Upper lobe of left lung (tissue), 6 donors: Measurements from ENCODE around the gene RNPEPL1. TPM values are rescaled to one million over a fixed set of nuclear protein-coding genes. Genes with fewer than 3 reads are reported as not detected.

Experiments used
- ATAC-seq, 2 donors: fragments of 200-7000 bp; cut with Tn5 transposase; one replicate each; pipeline ENCODE4 v1.9.1; 2022; ENCODE audit warnings: mild to moderate bottlenecking in 2 of 2, moderate library complexity in 2 of 2; ENCODE audit not compliant: low FRiP score in 2 of 2
- DNase-seq, 2 donors: peaks; one replicate each; pipeline ENCODE4 v3.0.0-alpha.2; 2019 to 2020
- H3K27ac ChIP-seq, 4 donors: fragments of 200-600 bp; sonication (generic); one replicate each; pipeline ENCODE4 v1.5.1; 2016 to 2019
- H3K27me3 ChIP-seq, 4 donors: fragments of 200-600 bp; sonication (generic); one replicate each; pipeline ENCODE4 v1.5.1; 2017 to 2019
- H3K36me3 ChIP-seq, 4 donors: fragments of 200-600 bp; sonication (generic); one replicate each; pipeline ENCODE4 v1.5.1; 2016 to 2019
- H3K4me1 ChIP-seq, 4 donors: fragments of 200-600 bp; sonication (generic); one replicate each; pipeline ENCODE4 v1.5.1; 2018 to 2019
- H3K4me3 ChIP-seq, 4 donors: fragments of 200-600 bp; sonication (generic); one replicate each; pipeline ENCODE4 v1.5.1; 2017 to 2019; ENCODE audit warnings: mild to moderate bottlenecking in 2 of 4, moderate library complexity in 1 of 4
- H3K9me3 ChIP-seq, 4 donors: fragments of 200-600 bp; sonication (generic); one replicate each; pipeline ENCODE4 v1.5.1; 2018 to 2019
- EP300 ChIP-seq, 4 donors: sonication (generic); formaldehyde crosslinking; IDR thresholded peaks; one replicate each; pipeline ENCODE4 v1.5.1; 2017; ENCODE audit warnings: antibody characterized with exemption in 4 of 4, control low read depth in 2 of 4
- POLR2A ChIP-seq, 4 donors: fragments of 450-650 bp; IDR thresholded peaks; one replicate each; pipeline ENCODE4 v1.5.1; 2016 to 2017; ENCODE audit warnings: antibody characterized with exemption in 4 of 4, mild to moderate bottlenecking in 2 of 4
- POLR2AphosphoS5 ChIP-seq, 2 donors: sonication (generic); formaldehyde crosslinking; IDR thresholded peaks; one replicate each; pipeline ENCODE4 v1.5.1; 2017; ENCODE audit warnings: antibody characterized with exemption in 2 of 2
- WGBS, 2 donors: methylation state at CpG; one replicate each; pipeline ENCODE4 v1.1.5; 2017 to 2018; 5-methylcytosine and 5-hydroxymethylcytosine counted together
- total RNA-seq, 6 donors: library from RNA; depleted of rRNA in 4 of 6; stranded (reverse); fragments of >200 nt in 4 of 6; gene quantifications; one replicate each; pipeline versions ENCODE4 v1.1.0 to v1.2.1, GENCODE V29; 2016 to 2021
- TF ChIP-seq, protein P1 (sequence below), 6 experiments: fragments of 450-650 bp in 4 of 6; fragments of 200-600 bp in 2 of 6; sonication (generic) in 2 of 6; IDR thresholded peaks; one replicate each; pipeline ENCODE4 v1.5.1; 2016 to 2019; ENCODE audit warnings: antibody characterized with exemption in 6 of 6
- donor health status: DM: no; HTN: no; CAD: no; lungs with moderate emphysema.
- donor health status: DM: no; HTN: yes; CAD: no; lungs with severe emphysema.

RNPEPL1 gene
- total RNA-seq, 6 donors from 2014 or later, result 71.0 to 264 (median 123) TPM

DNA sequence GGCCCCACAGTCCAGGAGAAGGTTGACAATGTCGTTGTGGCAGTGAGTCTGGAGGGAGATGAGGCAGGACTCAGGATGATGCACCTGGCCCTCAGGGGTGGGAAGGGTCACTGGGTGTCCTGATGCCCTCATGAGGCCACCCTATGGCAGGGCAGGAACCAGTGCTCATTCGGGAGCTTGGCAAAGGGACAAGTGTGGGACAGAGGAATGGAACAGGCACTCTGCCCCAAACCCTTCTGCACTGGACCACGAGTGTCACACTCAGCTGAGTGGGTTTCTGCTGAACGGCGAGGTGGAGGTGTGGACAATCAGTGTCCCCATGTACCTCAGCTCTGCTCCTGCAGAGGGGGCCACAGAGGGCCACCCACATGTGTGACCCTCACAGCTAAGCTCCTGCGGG lies 42.5 kb upstream of the RNPEPL1 start:
- no peaks in the 10 kb centered on the region for H3K27me3 ChIP-seq
- WGBS, 2 donors, result 96 to 100% methylated on average over 5 to 6 of the region's 6 CpGs
- H3K27ac ChIP-seq, result no peak overlapping the region
- no peak for TF ChIP-seq EP300 (IDR thresholded peaks at IDR 0.05)
- TF ChIP-seq, protein P1, sequence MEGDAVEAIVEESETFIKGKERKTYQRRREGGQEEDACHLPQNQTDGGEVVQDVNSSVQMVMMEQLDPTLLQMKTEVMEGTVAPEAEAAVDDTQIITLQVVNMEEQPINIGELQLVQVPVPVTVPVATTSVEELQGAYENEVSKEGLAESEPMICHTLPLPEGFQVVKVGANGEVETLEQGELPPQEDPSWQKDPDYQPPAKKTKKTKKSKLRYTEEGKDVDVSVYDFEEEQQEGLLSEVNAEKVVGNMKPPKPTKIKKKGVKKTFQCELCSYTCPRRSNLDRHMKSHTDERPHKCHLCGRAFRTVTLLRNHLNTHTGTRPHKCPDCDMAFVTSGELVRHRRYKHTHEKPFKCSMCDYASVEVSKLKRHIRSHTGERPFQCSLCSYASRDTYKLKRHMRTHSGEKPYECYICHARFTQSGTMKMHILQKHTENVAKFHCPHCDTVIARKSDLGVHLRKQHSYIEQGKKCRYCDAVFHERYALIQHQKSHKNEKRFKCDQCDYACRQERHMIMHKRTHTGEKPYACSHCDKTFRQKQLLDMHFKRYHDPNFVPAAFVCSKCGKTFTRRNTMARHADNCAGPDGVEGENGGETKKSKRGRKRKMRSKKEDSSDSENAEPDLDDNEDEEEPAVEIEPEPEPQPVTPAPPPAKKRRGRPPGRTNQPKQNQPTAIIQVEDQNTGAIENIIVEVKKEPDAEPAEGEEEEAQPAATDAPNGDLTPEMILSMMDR (IDR thresholded peaks at IDR 0.05), result no peak
- TF ChIP-seq POLR2AphosphoS5 (IDR thresholded peaks at IDR 0.05), result no peak
- TF ChIP-seq POLR2A (IDR thresholded peaks at IDR 0.05), result no peak
- peaks cover 0 to 38% (median 15%) of the 10 kb centered on the region in 4 donors for H3K36me3 ChIP-seq
- no peak for DNase-seq
- ATAC-seq, result no peak
- H3K9me3 ChIP-seq, result no peaks in the 10 kb centered on the region
- no peaks in the 10 kb centered on the region for H3K4me1 ChIP-seq
- H3K4me3 ChIP-seq, result no peak overlapping the region

DNA sequence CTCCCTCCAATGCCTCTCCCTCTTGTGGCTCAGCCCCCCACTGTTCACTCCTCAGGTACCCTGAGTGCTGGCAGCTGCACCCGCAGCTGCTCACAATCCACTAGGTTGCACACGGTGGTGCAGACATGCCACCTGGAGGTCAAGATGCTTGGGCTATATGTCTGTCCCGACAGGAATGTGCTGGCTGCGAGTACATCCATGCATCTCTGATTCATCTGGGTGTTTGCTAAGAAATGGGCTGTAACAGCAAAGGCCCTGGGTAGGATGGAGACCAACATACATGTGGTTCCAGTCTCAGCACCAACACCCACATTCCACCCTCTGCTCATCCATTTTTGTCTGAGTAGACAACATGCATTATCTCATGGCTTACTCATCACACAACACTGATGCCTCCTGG lies 41.8 kb upstream of the RNPEPL1 start:
- TF ChIP-seq POLR2A (IDR thresholded peaks at IDR 0.05) (no peak), POLR2AphosphoS5 (IDR thresholded peaks at IDR 0.05) (no peak), EP300 (IDR thresholded peaks at IDR 0.05) (no peak)
- TF ChIP-seq, protein P1 (IDR thresholded peaks at IDR 0.05), result no peak
- no peak overlapping the region for H3K4me3 ChIP-seq
- peaks cover 0 to 5% (median 2%) of the 10 kb centered on the region in 4 donors for H3K9me3 ChIP-seq
- WGBS, 2 donors, result 95 to 100% methylated on average over 3 to 4 of the region's 4 CpGs
- no peaks in the 10 kb centered on the region for H3K27me3 ChIP-seq
- H3K27ac ChIP-seq, result no peak overlapping the region
- H3K4me1 ChIP-seq, result no peaks in the 10 kb centered on the region
- DNase-seq, result no peak
- ATAC-seq, result no peak
- H3K36me3 ChIP-seq, result peaks cover 0 to 38% (median 15%) of the 10 kb centered on the region in 4 donors

DNA sequence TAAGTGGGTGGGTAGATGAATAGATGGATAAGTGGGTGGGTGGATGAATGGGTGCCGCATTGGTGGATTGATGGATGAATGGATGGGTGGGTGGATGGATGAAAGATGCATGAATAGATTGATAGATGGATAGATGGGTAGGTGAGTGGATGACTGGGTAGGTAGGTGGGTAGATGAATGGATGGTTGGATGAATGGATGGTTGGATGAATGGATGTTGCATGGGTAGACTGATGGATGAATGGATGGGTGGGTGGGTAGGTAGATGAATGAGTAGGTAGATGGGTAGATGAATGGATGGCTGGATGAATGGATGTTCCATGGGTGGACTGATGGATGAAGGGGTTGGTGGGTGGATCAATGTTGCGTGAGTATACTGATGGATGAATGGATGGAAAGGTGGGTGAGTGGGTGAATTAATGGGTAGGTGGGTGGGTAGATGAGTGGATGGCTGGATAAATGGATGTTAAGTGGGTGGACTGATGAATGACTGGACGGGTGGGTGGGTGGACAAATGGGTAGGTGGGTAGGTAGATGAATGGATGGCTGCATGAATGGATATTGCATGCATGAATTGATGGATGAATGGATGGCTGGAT lies 41.0 kb upstream of the RNPEPL1 start:
- H3K4me3 ChIP-seq, result no peak overlapping the region
- TF ChIP-seq POLR2A (IDR thresholded peaks at IDR 0.05) (no peak), EP300 (IDR thresholded peaks at IDR 0.05) (no peak), POLR2AphosphoS5 (IDR thresholded peaks at IDR 0.05) (no peak)
- TF ChIP-seq, protein P1 (IDR thresholded peaks at IDR 0.05), result no peak
- H3K36me3 ChIP-seq, result peaks cover 0 to 39% (median 15%) of the 10 kb centered on the region in 4 donors
- DNase-seq, result no peak
- H3K4me1 ChIP-seq, result no peaks in the 10 kb centered on the region
- no peak for ATAC-seq
- no peak overlapping the region for H3K27ac ChIP-seq
- peaks cover 2 to 13% (median 9%) of the 10 kb centered on the region in 4 donors for H3K9me3 ChIP-seq
- WGBS, 2 donors, result 65 to 77% methylated on average over 3 of the region's 3 CpGs
- H3K27me3 ChIP-seq, result no peaks in the 10 kb centered on the region

DNA sequence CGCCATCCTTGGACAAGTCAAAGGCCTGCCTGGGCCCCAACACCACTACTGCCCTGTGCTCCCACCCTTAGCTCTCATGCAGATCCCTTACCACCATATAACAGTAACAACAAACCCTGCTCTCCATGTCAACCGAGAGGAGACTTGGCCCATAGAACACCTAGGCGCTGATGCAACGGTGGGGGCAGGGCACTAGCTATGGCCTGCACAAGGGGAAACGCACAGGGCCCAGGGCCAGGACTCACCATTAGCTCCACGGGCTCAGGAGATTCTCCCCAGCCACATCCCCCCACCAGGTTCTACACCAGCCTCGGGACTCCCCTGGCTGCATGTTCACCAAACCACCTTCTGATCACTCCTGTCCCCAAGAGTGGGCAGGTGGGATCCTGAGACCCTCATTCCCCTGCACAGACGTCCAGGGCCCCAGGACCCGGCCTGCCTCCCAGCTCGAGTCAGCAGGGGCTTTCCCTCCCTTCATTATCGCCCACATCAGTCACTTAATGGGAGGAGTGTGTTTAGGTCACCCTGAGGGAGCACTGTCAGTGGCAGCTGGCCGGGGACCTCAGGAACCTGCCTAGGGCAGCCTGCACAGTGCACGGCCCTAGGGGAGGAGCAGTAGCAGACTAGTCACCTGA lies 39.8 kb upstream of the RNPEPL1 start:
- ATAC-seq (no peak), DNase-seq (peak in 1 of 2 donors; percentile 52)
- Histone ChIP-seq H3K4me1 (no peaks in the 10 kb centered on the region), H3K36me3 (peaks cover 0 to 29% (median 11%) of the 10 kb centered on the region in 4 donors), H3K27me3 (no peaks in the 10 kb centered on the region), H3K4me3 (no peak overlapping the region), H3K9me3 (peaks cover 6 to 19% (median 13%) of the 10 kb centered on the region in 4 donors), H3K27ac (no peak overlapping the region)
- whole genome bisulfite sequencing, 2 donors, result 92 to 97% methylated on average over 5 to 13 of the region's 13 CpGs
- TF ChIP-seq, protein P1 (IDR thresholded peaks at IDR 0.05), result no peak
- no peak for TF ChIP-seq POLR2A (IDR thresholded peaks at IDR 0.05)
- TF ChIP-seq POLR2AphosphoS5 (IDR thresholded peaks at IDR 0.05), result no peak
- TF ChIP-seq EP300 (IDR thresholded peaks at IDR 0.05), result no peak
